ENCODE data around the gene S100A16. TPM values are rescaled to one million over a fixed set of nuclear protein-coding genes. Genes with fewer than 3 reads are reported as not detected.

Gene S100A16
- total RNA-seq, 1 experiment from 2014 or later = 196 TPM

DNA sequence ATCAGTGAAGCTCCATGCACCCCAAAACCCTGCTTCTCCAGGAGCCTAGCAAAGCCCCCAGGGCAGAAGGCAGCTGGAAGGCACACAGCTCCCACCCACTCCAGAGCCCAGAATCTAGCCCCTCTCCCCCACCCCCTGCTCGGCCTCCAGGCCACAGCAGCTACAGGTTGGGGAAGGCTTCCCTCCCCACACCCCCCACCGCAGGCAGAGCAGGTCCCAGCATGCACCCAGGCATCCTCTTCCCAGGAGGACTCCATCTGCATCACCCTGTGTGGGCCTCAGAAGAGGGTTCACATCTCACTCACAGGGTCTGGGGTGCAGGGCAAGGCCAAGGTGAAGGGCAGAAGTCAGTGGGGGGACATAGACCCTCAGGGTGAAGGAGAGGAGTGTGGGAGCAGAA, 2.5 kb upstream of the S100A16 start:
- CTCF ChIA-PET = interaction anchor here (0.6 to 7.7 kb wide), 4 partner anchors 12 to 47 kb away, joined by 3 to 76 read pairs (median 20); partner anchors contain the start of genes S100A1 and S100A13
- H3K9me3 ChIP-seq (ENCODE audit: control insufficient read depth in 1 of 2, insufficient read depth in 1 of 2, low read depth in 1 of 2, low read length in 2 of 2) = no peaks in the 10 kb centered on the region
- H3K4me1 ChIP-seq (ENCODE audit: control insufficient read depth in 1 of 2, insufficient read depth in 2 of 2, low read length in 2 of 2) = peaks cover 50 to 72% of the 10 kb centered on the region in 2 experiments
- BruUV-seq (replicated peaks) = no TSS peak
- POLR2A ChIA-PET = interaction anchor here (1.0 to 9.1 kb wide), 10 partner anchors 11 to 105 kb away, joined by 3 to 172 read pairs (median 6); partner anchors contain the start of genes CHTOP, S100A1, S100A13 and S100A4
- RAD21 ChIA-PET (ENCODE audit: low non-redundant PET in 1 of 2, low total read pairs in 2 of 2, uncharacterized antibody in 2 of 2, unreplicated experiment in 2 of 2) = interaction anchor here in 1 of 2 experiments (1.0 kb wide), 1 partner anchor 12 kb away, joined by 3 read pairs; the partner anchor contains the start of gene S100A13
- H3K4me2 ChIP-seq (ENCODE audit: low read length) = peak overlapping the region; percentile 73
- no peak for ATAC-seq
- H3K9me2 ChIP-seq (ENCODE audit: insufficient read depth) = no peaks in the 10 kb centered on the region
- H3K36me3 ChIP-seq (ENCODE audit: control insufficient read depth in 1 of 2, insufficient read depth in 2 of 2, low read length in 2 of 2) = no peaks in the 10 kb centered on the region
- no peak for DNase-seq (ENCODE audit: low read depth, low spot score)
- H4K20me1 ChIP-seq (ENCODE audit: insufficient read depth) = no peaks in the 10 kb centered on the region
- peak overlapping the region; percentile 61 for H3K9ac ChIP-seq (ENCODE audit: low read length)
- H3K27ac ChIP-seq (ENCODE audit: low read depth, low read length) = peak overlapping the region; percentile 79
- H3K4me3 ChIP-seq (replicated peaks in 1 of 2; ENCODE audit: low read depth in 1 of 2, low read length in 2 of 2) = peak overlapping the region; percentile 50 to 57
- peaks cover 46% of the 10 kb centered on the region for H3K79me2 ChIP-seq (ENCODE audit: insufficient read depth, low read length)
- H3K27me3 ChIP-seq (ENCODE audit: insufficient read depth, low read length) = no peaks in the 10 kb centered on the region
- intact Hi-C loops (cut with micrococcal nuclease) = no loop called here
- TF ChIP-seq YY1 (IDR thresholded peaks at IDR 0.05; ENCODE audit: extremely low read depth, insufficient replicate concordance, low read depth, low read length) = no peak
- no peak for TF ChIP-seq POLR2AphosphoS5 (IDR thresholded peaks at IDR 0.05; ENCODE audit: low read depth, low read length)
- TF ChIP-seq RAD21 (IDR thresholded peaks at IDR 0.05; ENCODE audit: low read depth) = no peak
- TF ChIP-seq EGR1 (IDR thresholded peaks at IDR 0.05; ENCODE audit: low read depth) = no peak
- TF ChIP-seq, protein P1, sequence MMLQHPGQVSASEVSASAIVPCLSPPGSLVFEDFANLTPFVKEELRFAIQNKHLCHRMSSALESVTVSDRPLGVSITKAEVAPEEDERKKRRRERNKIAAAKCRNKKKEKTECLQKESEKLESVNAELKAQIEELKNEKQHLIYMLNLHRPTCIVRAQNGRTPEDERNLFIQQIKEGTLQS (IDR thresholded peaks at IDR 0.05) = no peak
- TF ChIP-seq TCF7L2 (IDR thresholded peaks at IDR 0.05; ENCODE audit: borderline replicate concordance, extremely low read depth, insufficient read depth, insufficient read length) = no peak
- TF ChIP-seq JUND (IDR thresholded peaks at IDR 0.05) = no peak
- no peak for TF ChIP-seq POLR2A (IDR thresholded peaks at IDR 0.05; ENCODE audit: borderline replicate concordance, extremely low read depth, insufficient read depth, insufficient read length)
- TF ChIP-seq CBX3 (IDR thresholded peaks at IDR 0.05; ENCODE audit: low read depth) = no peak
- TF ChIP-seq FOSL1 (IDR thresholded peaks at IDR 0.05; ENCODE audit: low read depth) = no peak
- TF ChIP-seq, protein P2, sequence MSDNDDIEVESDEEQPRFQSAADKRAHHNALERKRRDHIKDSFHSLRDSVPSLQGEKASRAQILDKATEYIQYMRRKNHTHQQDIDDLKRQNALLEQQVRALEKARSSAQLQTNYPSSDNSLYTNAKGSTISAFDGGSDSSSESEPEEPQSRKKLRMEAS (IDR thresholded peaks at IDR 0.05) = no peak
- TF ChIP-seq ZNF274 (IDR thresholded peaks at IDR 0.05; ENCODE audit: low read depth, low read length) = no peak
- TF ChIP-seq CEBPB (IDR thresholded peaks at IDR 0.05; ENCODE audit: low read depth) = no peak
- TF ChIP-seq EZH2 (IDR thresholded peaks at IDR 0.05) = no peak
- TF ChIP-seq, protein P3, sequence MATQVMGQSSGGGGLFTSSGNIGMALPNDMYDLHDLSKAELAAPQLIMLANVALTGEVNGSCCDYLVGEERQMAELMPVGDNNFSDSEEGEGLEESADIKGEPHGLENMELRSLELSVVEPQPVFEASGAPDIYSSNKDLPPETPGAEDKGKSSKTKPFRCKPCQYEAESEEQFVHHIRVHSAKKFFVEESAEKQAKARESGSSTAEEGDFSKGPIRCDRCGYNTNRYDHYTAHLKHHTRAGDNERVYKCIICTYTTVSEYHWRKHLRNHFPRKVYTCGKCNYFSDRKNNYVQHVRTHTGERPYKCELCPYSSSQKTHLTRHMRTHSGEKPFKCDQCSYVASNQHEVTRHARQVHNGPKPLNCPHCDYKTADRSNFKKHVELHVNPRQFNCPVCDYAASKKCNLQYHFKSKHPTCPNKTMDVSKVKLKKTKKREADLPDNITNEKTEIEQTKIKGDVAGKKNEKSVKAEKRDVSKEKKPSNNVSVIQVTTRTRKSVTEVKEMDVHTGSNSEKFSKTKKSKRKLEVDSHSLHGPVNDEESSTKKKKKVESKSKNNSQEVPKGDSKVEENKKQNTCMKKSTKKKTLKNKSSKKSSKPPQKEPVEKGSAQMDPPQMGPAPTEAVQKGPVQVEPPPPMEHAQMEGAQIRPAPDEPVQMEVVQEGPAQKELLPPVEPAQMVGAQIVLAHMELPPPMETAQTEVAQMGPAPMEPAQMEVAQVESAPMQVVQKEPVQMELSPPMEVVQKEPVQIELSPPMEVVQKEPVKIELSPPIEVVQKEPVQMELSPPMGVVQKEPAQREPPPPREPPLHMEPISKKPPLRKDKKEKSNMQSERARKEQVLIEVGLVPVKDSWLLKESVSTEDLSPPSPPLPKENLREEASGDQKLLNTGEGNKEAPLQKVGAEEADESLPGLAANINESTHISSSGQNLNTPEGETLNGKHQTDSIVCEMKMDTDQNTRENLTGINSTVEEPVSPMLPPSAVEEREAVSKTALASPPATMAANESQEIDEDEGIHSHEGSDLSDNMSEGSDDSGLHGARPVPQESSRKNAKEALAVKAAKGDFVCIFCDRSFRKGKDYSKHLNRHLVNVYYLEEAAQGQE (IDR thresholded peaks at IDR 0.05; ENCODE audit: low read depth) = no peak
- no peak for TF ChIP-seq ZFX (IDR thresholded peaks at IDR 0.05)
- TF ChIP-seq SIN3A (IDR thresholded peaks at IDR 0.05; ENCODE audit: low read depth) = no peak
- no peak for TF ChIP-seq EZH2phosphoT487 (IDR thresholded peaks at IDR 0.05; ENCODE audit: borderline replicate concordance)
- TF ChIP-seq SP1 (IDR thresholded peaks at IDR 0.05; ENCODE audit: low read depth) = no peak
- TF ChIP-seq, protein P4, sequence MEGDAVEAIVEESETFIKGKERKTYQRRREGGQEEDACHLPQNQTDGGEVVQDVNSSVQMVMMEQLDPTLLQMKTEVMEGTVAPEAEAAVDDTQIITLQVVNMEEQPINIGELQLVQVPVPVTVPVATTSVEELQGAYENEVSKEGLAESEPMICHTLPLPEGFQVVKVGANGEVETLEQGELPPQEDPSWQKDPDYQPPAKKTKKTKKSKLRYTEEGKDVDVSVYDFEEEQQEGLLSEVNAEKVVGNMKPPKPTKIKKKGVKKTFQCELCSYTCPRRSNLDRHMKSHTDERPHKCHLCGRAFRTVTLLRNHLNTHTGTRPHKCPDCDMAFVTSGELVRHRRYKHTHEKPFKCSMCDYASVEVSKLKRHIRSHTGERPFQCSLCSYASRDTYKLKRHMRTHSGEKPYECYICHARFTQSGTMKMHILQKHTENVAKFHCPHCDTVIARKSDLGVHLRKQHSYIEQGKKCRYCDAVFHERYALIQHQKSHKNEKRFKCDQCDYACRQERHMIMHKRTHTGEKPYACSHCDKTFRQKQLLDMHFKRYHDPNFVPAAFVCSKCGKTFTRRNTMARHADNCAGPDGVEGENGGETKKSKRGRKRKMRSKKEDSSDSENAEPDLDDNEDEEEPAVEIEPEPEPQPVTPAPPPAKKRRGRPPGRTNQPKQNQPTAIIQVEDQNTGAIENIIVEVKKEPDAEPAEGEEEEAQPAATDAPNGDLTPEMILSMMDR (IDR thresholded peaks at IDR 0.05 in 2 of 3, conservative IDR thresholded peaks at IDR 0.05 in 1 of 3; ENCODE audit: borderline replicate concordance in 1 of 3, insufficient read depth in 1 of 3, low read depth in 2 of 3, low read length in 2 of 3) = no peak
- no peak overlapping the region for H2AFZ ChIP-seq (ENCODE audit: low read depth, low read length, poor library complexity, severe bottlenecking)

Data from HCT116 (cell line).